ENCODE measurements around the gene CRIP3. TPM values are rescaled to one million over a fixed set of nuclear protein-coding genes. Genes with fewer than 3 reads are reported as not detected.

Gene CRIP3
- total and polyA plus RNA-seq, 10 of the 15 experiments (the other 5 are each of a cell fraction or from before 2014, with no cell fraction given), result 1.5 to 9.2 (median 2.2) TPM

DNA sequence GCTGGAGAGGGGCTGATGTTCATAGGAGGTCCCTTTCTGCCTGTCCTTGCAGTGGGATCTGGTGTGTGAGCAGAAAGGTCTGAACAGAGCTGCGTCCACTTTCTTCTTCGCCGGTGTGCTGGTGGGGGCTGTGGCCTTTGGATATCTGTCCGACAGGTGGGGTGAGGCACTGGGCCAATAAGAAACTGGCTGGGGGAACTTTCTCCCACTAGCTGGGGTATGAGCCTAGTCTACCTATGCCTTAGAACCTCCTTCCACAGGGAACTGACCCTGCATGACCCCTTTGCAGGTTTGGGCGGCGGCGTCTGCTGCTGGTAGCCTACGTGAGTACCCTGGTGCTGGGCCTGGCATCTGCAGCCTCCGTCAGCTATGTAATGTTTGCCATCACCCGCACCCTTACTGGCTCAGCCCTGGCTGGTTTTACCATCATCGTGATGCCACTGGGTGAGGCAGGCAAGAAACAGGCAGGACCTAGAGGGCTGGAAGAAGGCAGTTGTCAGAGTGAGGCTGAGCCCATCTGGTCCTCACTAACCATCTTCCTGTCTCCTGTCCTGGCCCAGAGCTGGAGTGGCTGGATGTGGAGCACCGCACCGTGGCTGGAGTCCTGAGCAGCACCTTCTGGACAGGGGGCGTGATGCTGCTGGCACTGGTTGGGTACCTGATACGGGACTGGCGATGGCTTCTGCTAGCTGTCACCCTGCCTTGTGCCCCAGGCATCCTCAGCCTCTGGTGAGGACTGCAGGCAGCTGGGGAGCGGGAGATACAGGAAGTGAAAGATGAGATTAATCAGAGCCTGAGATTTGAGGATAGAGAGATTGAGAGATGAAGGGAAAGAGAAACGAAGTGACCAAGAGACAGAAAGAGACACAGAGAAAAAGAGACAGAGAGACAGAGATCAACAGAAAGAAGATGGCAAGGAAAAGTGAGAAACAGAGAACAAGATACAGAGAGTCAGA lies 9.0 kb downstream of the CRIP3 start:
- Histone ChIP-seq H2AFZ (ENCODE audit: control insufficient read depth, low read depth, low read length) (no peak overlapping the region), H3K4me1 (ENCODE audit: control insufficient read depth, insufficient read depth, low read length) (no peaks in the 10 kb centered on the region), H3K4me2 (ENCODE audit: control insufficient read depth, insufficient read depth) (no peak overlapping the region), H3K4me3 (no peak overlapping the region), H4K20me1 (ENCODE audit: control insufficient read depth, insufficient read depth) (no peaks in the 10 kb centered on the region), H3K79me2 (ENCODE audit: control insufficient read depth, insufficient read depth, low read length) (no peaks in the 10 kb centered on the region), H3K9ac (ENCODE audit: control insufficient read depth, insufficient read depth, low read length) (no peak overlapping the region), H3K9me3 (replicated peaks; ENCODE audit: control insufficient read depth, insufficient read depth, low read length) (no peaks in the 10 kb centered on the region; the same call in 2 of the 3 replicates), H3K27me3 (replicated peaks in 1 of 2; ENCODE audit: control insufficient read depth in 2 of 2, insufficient read depth in 2 of 2, low read length in 1 of 2) (no peaks in the 10 kb centered on the region), H3K27ac (ENCODE audit: control insufficient read depth, insufficient read depth) (no peak overlapping the region), H3K36me3 (ENCODE audit: control insufficient read depth in 2 of 2, insufficient read depth in 2 of 2, low read length in 1 of 2) (no peaks in the 10 kb centered on the region)
- TF ChIP-seq SPI1 (IDR thresholded peaks at IDR 0.05; ENCODE audit: borderline replicate concordance, insufficient read depth, low read depth, low read length) (peak; percentile 37; the same call in 1 of the 2 replicates), BCL11A (IDR thresholded peaks at IDR 0.05; ENCODE audit: low read depth, low read length) (no peak)
- ChIA-PET POLR2A (no interaction called here), RAD21 (ENCODE audit: unreplicated experiment) (interaction anchor here (1.3 to 1.7 kb wide), 2 partner anchors 9 to 38 kb away, joined by 4 to 6 read pairs; partner anchors contain the start of gene CRIP3), SMC1A (ENCODE audit: uncharacterized antibody, unreplicated experiment) (interaction anchor here (1.0 to 1.1 kb wide), 2 partner anchors 8 to 15 kb away, joined by 3 read pairs; no protein-coding TSS in a partner anchor), CTCF (interaction anchor here (0.7 to 1.9 kb wide), 3 partner anchors 9 to 98 kb away, joined by 3 to 14 read pairs (median 4); partner anchors contain the start of gene CRIP3)
- FAIRE-seq (no peak), ATAC-seq (peak; percentile 47; the same call in 2 of the 3 replicates), DNase-seq (ENCODE audit: low read depth, low spot score) (no peak)
- intact Hi-C loops (cut with micrococcal nuclease; ENCODE audit: unreplicated experiment), result no loop called here
- BruUV-seq (replicated peaks), result no TSS peak
- in situ Hi-C loops (cut with MboI), result no loop called here
- WGBS (ENCODE audit: insufficient coverage, insufficient replicate concordance, low lambda C conversion rate, missing lambda C conversion rate), result 73% methylated on average over 18 of the region's 18 CpGs

DNA sequence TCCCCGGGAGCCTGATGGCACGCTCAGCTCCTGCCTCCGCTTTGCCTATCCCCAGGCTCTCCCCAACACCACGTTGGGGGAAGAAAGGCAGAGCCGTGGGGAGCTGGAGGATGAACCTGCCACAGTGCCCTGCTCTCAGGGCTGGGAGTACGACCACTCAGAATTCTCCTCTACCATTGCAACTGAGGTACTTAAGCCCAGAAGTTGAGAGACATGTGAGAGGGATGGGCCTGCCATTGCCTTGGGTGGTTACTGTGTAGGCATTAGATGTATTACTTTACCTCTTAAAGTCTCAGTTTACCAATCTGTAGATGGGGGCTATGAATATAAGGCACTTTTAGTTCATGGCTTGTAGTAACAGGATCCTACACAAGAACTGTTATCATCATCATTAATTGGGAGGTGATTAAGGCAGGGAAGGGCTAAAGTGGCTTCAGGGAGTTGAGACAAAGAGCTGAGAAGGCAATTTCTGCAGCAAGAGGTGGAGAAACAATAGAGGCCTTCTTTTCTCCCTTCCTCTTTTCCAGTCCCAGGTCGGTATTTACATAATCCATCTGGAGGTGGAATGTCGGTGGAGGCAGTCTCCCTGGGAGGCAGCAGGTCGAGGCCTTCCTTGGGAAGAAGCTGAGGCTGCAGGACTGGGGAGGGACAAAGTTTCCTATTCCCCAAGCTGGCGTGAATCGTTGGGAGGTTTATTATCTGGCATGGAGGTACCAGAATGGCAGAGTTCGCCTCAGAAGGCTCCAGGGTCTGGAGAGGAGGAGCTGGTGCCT lies 9.9 kb downstream of the CRIP3 start:
- no peak for FAIRE-seq
- SMC1A ChIA-PET (ENCODE audit: uncharacterized antibody, unreplicated experiment), result interaction anchor here (1.0 to 1.1 kb wide), 2 partner anchors 9 to 16 kb away, joined by 3 read pairs; no protein-coding TSS in a partner anchor
- TF ChIP-seq, protein P1, sequence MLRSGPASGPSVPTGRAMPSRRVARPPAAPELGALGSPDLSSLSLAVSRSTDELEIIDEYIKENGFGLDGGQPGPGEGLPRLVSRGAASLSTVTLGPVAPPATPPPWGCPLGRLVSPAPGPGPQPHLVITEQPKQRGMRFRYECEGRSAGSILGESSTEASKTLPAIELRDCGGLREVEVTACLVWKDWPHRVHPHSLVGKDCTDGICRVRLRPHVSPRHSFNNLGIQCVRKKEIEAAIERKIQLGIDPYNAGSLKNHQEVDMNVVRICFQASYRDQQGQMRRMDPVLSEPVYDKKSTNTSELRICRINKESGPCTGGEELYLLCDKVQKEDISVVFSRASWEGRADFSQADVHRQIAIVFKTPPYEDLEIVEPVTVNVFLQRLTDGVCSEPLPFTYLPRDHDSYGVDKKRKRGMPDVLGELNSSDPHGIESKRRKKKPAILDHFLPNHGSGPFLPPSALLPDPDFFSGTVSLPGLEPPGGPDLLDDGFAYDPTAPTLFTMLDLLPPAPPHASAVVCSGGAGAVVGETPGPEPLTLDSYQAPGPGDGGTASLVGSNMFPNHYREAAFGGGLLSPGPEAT (IDR thresholded peaks at IDR 0.05; ENCODE audit: low read depth), result no peak
- CTCF ChIA-PET, result interaction anchor here (0.6 to 1.9 kb wide), 3 partner anchors 10 to 87 kb away, joined by 3 to 14 read pairs (median 4); partner anchors contain the start of gene CRIP3
- Histone ChIP-seq H3K9me3 (replicated peaks; ENCODE audit: control insufficient read depth, insufficient read depth, low read length) (no peaks in the 10 kb centered on the region; the same call in 2 of the 3 replicates), H3K27ac (ENCODE audit: control insufficient read depth, insufficient read depth) (no peak overlapping the region), H3K4me2 (ENCODE audit: control insufficient read depth, insufficient read depth) (no peak overlapping the region), H3K4me3 (no peak overlapping the region), H4K20me1 (ENCODE audit: control insufficient read depth, insufficient read depth) (no peaks in the 10 kb centered on the region), H3K27me3 (replicated peaks in 1 of 2; ENCODE audit: control insufficient read depth in 2 of 2, insufficient read depth in 2 of 2, low read length in 1 of 2) (no peaks in the 10 kb centered on the region), H3K9ac (ENCODE audit: control insufficient read depth, insufficient read depth, low read length) (no peak overlapping the region), H3K36me3 (ENCODE audit: control insufficient read depth in 2 of 2, insufficient read depth in 2 of 2, low read length in 1 of 2) (no peaks in the 10 kb centered on the region), H2AFZ (ENCODE audit: control insufficient read depth, low read depth, low read length) (no peak overlapping the region), H3K79me2 (ENCODE audit: control insufficient read depth, insufficient read depth, low read length) (no peaks in the 10 kb centered on the region), H3K4me1 (ENCODE audit: control insufficient read depth, insufficient read depth, low read length) (no peaks in the 10 kb centered on the region)
- no peak for DNase-seq (ENCODE audit: low read depth, low spot score)
- RAD21 ChIA-PET (ENCODE audit: unreplicated experiment), result interaction anchor here (1.3 to 1.7 kb wide), 2 partner anchors 10 to 39 kb away, joined by 4 to 6 read pairs; partner anchors contain the start of gene CRIP3
- no TSS peak for BruUV-seq (replicated peaks)
- intact Hi-C loops (cut with micrococcal nuclease; ENCODE audit: unreplicated experiment) (no loop called here), in situ Hi-C loops (cut with MboI) (no loop called here)
- WGBS (ENCODE audit: insufficient coverage, insufficient replicate concordance, low lambda C conversion rate, missing lambda C conversion rate), result 16% methylated on average over 12 of the region's 12 CpGs
- POLR2A ChIA-PET, result no interaction called here
- ATAC-seq, result no peak
